HepG2 (cell line): ENCODE data around the gene BFSP1.
A peak's percentile ranks its signal among the peaks of the same experiment; 100 is the strongest.

ENCODE experiments used
- BHLHE40 ChIP-seq: IDR thresholded peaks from 2 replicates; pipeline ENCODE4 v1.6.1; 2011; ENCODE audit warnings: low read length, improper control_type of control experiment
- CTCF ChIP-seq: sonication (generic); formaldehyde crosslinking; IDR thresholded peaks from 2 replicates; pipeline ENCODE4 v1.5.0; 2020; ENCODE audit warnings: mild to moderate bottlenecking, missing genetic modification reagents, moderate library complexity
- EP300 ChIP-seq, 3 experiments: sonication (generic) in 1 of 3; formaldehyde crosslinking in 1 of 3; IDR thresholded peaks; 2 replicates each; pipeline versions ENCODE4 v1.5.1 to v1.6.1; 2011 to 2020; ENCODE audit warnings: low read depth in 2 of 3, low read length in 2 of 3, borderline replicate concordance in 1 of 3, improper control_type of control experiment in 1 of 3, mild to moderate bottlenecking in 1 of 3, missing genetic modification reagents in 1 of 3, moderate library complexity in 1 of 3
- KAT2B ChIP-seq: fragments of 150-350 bp; IDR thresholded peaks from 2 replicates; pipeline ENCODE4 v1.6.1; 2014; ENCODE audit warnings: low read depth, low read length, borderline replicate concordance
- SNAI1 ChIP-seq: sonication (generic); formaldehyde crosslinking; IDR thresholded peaks from 2 replicates; pipeline ENCODE4 v1.5.0; 2020; ENCODE audit warnings: mild to moderate bottlenecking, missing genetic modification reagents, borderline replicate concordance
- TCF7L2 ChIP-seq: IDR thresholded peaks from 2 replicates; pipeline ENCODE4 v1.6.1; 2011; ENCODE audit warnings: mild to moderate bottlenecking, low read depth, low read length, moderate library complexity
- ZFP37 ChIP-seq: sonication (generic); formaldehyde crosslinking; IDR thresholded peaks from 2 replicates; pipeline ENCODE4 v1.4.0; 2020; ENCODE audit warnings: missing genetic modification reagents, borderline replicate concordance
- TF ChIP-seq, protein P1 (sequence below): sonication (generic); formaldehyde crosslinking; IDR thresholded peaks from 2 replicates; pipeline ENCODE4 v1.4.0; 2020; ENCODE audit warnings: missing genetic modification reagents

DNA sequence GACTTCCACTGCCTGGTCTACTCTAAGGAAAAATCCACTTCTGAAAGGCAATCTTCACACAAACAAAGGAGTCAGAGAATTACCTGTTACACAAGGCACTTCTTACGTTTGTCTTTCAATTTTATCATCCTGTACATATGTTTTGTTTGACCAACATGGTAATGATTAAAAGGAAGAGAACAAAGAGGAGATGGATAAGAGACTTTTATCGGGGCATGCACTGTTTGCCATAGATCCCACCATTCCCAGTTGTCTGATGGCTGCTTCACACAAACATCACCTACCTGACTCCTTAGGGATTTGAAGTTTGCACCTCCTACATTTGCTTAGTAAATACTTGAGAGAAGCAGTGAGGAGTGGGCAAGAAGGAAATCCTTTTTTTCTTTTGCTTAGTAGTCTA is 87.1 kb downstream of the BFSP1 start:
- TF ChIP-seq CTCF (CRISPR knock-in tag): no peak
- TF ChIP-seq, protein P1, sequence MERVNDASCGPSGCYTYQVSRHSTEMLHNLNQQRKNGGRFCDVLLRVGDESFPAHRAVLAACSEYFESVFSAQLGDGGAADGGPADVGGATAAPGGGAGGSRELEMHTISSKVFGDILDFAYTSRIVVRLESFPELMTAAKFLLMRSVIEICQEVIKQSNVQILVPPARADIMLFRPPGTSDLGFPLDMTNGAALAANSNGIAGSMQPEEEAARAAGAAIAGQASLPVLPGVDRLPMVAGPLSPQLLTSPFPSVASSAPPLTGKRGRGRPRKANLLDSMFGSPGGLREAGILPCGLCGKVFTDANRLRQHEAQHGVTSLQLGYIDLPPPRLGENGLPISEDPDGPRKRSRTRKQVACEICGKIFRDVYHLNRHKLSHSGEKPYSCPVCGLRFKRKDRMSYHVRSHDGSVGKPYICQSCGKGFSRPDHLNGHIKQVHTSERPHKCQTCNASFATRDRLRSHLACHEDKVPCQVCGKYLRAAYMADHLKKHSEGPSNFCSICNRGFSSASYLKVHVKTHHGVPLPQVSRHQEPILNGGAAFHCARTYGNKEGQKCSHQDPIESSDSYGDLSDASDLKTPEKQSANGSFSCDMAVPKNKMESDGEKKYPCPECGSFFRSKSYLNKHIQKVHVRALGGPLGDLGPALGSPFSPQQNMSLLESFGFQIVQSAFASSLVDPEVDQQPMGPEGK (CRISPR knock-in tag): no peak
- TF ChIP-seq SNAI1 (CRISPR knock-in tag): no peak
- no peak for TF ChIP-seq BHLHE40
- no peak for TF ChIP-seq KAT2B
- TF ChIP-seq ZFP37 (CRISPR knock-in tag): no peak
- no peak for TF ChIP-seq TCF7L2
- TF ChIP-seq EP300 (IDR thresholded peaks at IDR 0.05; ENCODE audit: low read depth in 2 of 2, low read length in 2 of 2): peak in 1 of 2 experiments; percentile 45; a peak in 2 of 4 replicates
- TF ChIP-seq EP300 (CRISPR knock-in tag; IDR thresholded peaks at IDR 0.05; ENCODE audit: borderline replicate concordance): no peak
